GM12801 (cell line): ENCODE data around the gene ERAP2.

Source experiments
- CTCF ChIP-seq: IDR thresholded peaks from one replicate; pipeline ENCODE4 v1.5.1; 2011; ENCODE audit warnings: control low read depth; ENCODE audit not compliant: insufficient read length; ENCODE audit errors: extremely low read depth

ERAP2 gene

DNA sequence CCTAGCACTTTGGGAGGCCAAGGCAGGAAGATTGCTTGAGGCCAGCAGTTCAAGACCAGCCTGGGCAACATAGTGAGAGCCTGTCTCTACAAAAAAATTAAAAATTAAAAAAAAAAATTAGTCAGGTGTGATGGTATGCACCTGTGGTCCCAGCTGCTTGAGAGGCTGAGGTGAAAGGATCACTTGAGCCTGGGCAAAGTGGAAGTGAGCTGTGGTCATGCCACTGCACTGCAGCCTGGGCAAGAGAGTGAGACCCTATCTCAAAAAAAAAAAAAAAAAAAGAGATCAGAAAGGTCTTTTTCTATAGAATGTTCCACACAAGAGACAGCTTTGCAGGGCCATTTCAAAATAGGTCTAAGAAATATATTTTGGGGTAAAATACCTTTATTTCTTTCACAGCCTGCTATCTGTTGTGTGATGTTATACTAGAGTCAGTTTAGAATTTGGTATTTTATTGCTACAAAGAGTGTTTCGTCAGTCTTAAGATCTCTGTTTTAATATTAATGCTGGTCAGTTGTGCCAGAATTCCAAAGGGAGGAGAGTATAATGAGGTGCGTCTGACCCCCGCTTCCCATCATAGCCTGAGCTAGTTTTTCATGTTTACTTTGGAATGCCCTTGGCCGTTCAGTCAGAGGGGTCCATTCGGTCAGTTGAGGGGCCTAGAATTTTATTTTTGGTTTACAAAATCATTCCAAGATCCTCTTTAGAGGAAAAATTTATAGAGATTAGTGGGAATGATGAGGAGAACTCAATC is 69.0 kb downstream of the ERAP2 start:
- TF ChIP-seq CTCF = no peak

GRCh38 chr5:96946381-96946780 is 70.1 kb downstream of the ERAP2 start:
- TF ChIP-seq CTCF = no peak

- no peak for TF ChIP-seq CTCF
Measured at GRCh38 chr5:96952118-96952750, 75.9 kb downstream of the ERAP2 start.

GRCh38 chr5:96952974-96953730 is 76.9 kb downstream of the ERAP2 start:
- TF ChIP-seq CTCF = no peak

- no peak for TF ChIP-seq CTCF
Measured at GRCh38 chr5:96957254-96958049, 81.2 kb downstream of the ERAP2 start.

- no peak for TF ChIP-seq CTCF
Measured at GRCh38 chr5:96958977-96959376, 82.7 kb downstream of the ERAP2 start.

GRCh38 chr5:96961053-96961452 is 84.8 kb downstream of the ERAP2 start:
- no peak for TF ChIP-seq CTCF
